NCI-H226 (cell line): Measurements from ENCODE around the gene DCST1.

Experiments used
- DNase-seq: peaks from one replicate; pipeline ENCODE4 v3.0.0-alpha.2; 2015

The DCST1 gene

DNA sequence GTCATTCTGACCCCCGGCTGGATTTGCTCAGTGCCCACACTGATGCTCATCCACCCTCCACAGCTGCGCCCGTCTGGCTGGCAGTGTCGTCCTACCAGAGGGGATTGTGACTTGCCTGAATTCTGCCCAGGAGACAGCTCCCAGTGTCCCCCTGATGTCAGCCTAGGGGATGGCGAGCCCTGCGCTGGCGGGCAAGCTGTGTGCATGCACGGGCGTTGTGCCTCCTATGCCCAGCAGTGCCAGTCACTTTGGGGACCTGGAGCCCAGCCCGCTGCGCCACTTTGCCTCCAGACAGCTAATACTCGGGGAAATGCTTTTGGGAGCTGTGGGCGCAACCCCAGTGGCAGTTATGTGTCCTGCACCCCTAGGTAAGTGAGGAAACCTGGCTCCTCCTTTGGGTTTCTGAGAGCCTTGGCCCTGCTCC is 24.2 kb downstream of the DCST1 start:
- no peak for DNase-seq

DNA sequence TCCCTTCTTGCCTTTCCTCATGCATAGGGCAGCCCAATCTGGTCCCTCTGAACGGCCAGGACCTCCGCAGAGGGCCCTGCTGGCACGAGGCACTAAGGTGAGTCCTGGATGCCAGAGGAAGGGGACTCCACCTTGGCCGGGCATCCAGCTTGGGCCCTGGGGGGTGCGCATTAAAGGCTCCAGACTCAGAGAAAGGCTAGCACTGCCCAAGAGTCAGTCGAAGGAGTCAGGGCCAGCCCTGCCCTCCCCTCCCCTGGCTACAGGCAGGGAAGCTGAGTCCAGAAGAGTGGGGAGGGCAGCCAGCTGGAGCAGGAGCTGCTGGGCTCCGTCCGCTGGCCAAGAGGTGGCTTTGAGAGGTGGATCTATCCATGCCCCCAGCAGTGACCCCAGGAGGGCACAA is 27.1 kb downstream of the DCST1 start:
- no peak for DNase-seq

DNA sequence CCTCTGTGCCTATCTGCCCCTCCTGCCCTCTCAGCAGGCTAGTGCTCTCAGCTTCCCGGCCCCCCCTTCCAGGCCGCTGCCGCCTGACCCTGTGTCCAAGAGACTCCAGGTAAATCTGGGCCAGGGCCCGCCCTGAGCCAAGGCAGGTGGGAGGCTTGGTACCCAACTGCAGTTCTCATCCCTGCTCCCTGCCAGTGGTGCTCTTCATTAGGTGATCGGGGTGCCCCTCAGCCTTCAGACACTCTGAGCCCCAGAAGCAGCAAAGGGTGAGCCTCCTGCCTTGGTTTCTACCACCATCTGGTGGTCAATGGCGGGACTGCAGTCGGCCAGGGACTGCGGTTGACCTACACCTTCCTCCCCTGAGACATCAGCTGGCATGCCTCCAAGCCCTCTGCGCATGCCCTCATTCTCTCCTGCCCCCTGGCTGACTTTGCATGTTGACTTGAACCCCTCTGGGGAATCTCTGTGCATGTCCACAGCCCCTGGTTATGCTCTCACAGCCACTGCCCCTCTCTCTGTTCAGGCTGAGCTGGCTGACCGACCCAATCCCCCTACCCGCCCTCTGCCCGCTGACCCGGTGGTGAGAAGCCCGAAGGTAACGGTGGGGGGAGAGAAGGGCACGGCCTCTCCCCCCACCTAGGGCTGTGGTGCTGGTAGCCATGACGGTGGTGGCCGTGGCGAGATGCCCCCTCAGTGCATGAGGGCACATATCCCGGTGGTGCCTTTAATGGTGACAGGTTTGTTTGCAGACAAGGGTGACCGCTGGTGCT is 27.9 kb downstream of the DCST1 start:
- DNase-seq: peak; percentile 75

DNA sequence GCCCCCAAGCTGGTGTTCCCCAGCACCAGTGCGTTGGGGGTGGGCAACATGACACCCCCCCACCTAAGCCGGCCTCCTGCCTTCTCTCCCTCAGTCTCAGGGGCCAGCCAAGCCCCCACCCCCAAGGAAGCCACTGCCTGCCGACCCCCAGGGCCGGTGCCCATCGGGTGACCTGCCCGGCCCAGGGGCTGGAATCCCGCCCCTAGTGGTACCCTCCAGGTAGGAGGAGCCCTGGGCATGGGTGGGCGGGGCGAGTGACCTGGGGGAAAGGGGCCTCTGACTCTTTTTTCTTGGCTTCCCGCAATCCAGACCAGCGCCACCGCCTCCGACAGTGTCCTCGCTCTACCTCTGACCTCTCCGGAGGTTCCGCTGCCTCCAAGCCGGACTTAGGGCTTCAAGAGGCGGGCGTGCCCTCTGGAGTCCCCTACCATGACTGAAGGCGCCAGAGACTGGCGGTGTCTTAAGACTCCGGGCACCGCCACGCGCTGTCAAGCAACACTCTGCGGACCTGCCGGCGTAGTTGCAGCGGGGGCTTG is 28.6 kb downstream of the DCST1 start:
- DNase-seq: no peak

DNA sequence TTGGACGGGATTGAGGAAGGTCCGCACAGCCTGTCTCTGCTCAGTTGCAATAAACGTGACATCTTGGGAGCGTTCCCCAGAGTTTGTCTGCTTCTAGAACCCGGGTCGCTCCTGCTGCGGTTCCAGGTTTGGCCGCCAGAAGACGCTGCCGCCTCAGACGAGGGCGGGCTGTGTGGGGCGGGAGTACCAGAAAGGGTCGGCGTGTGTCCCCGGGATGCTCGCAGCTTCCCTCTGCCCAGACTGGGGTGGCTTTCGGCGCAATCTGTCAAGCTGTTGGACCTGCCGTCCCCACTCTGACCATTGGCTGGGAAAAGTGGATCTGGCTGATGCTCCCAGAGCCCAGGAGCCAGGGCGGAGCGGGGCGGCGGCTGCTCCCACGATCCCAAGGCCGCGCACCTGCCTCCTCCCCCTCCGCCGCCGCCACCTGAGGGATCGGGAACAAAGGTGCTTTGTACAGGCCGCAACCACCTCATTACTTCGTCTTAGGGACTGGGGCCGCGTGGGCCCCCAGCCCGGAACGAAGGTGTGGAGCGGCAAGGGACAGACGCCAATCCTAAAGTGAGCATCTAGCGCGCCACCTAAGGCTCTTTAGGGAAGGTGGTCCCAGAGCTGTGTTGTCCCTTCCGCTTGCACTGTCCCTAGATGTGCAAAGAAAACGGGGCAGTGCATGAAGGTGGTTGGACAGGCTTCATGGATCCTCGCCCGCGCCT is 29.2 kb downstream of the DCST1 start:
- DNase-seq: no peak

DNA sequence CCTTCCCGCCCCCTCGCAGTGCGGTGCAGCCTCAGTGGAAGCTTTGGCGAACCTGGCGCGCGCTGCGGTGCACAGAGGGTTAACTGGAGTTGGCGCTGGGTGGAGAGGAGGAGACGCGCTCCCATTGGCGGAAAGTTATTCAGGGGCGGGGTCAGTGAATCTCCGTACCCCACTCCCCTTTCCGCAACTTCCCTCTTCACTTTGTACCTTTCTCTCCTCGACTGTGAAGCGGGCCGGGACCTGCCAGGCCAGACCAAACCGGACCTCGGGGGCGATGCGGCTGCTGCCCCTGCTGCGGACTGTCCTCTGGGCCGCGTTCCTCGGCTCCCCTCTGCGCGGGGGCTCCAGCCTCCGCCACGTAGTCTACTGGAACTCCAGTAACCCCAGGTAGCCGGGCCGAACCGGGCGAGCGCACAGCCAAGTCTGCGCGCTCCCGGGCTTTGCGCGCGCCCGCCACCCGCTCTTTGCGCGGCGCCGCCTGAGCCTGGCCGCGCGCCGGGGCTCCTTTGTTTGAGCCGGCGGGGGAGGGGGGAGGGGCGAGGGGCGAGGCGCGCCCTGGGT is 30.0 kb downstream of the DCST1 start, which contains the start of gene EFNA4:
EFNA4 (plus strand) TSS at position 191 of the 561 bp plus-strand sequence; CDS start at position 275, 84 bp downstream.
- DNase-seq: peak; percentile 84

DNA sequence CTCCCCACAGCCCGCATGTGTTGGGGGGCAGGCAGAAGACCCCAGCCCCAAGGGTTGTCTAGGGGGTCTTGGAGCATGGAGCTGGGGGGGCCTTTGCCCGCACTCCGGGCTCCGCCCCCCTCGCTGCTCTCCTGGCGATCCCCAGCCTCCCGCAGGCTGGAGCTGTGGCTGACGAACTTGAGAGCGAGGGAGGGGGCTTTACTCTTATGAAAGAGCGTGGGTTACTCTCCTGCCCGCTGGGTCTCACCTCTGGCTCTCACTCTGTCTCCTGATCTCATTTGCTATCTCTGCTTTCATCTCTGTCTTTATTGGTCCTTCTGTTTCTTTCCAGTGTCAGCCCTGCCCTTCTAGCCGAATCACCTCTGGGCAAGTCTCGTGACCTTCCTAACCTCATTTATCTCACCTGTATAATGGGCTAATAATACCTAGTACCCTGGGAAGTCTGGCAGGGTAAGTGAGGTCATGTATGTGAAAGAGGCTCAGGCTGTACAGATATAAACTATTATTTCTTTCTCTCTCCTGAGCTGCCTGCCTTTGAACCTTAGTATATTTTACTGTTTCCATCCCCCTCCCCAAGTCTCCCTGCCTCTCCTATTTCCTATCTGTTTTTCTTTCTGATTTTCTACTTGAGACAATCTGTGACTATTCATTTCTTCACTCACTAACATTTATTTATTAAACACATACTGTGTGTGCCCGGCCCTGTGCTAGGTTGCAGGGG is 30.6 kb downstream of the DCST1 start:
- DNase-seq: no peak

DNA sequence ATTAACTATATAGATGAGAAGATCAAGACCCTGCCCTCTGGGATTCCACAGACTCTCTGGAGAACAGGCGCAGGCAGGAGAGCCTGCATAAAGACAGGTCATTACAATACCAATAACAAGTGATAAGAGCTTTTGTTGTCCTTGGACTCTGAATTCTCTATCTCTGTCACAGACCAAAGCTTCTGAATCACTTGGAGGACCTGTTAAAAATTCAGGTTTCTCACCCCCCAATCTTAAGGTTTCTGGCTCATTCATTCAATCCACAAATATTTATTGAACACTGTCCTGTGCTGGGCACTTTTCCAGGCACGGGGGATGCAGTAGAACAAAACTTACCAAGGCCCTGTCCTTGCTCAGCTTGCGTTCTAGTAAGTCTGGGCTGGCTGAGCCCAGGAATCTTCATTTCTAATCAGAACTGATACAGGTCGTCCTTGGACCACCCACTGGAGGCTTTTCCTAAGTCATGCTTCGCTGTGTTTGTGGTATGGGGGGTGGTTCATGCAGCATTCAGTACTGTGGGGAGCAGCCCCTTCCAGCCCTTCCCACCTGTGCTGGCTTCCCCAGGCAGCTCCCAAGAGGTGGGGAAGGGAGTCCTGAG is 31.3 kb downstream of the DCST1 start:
- no peak for DNase-seq

DNA sequence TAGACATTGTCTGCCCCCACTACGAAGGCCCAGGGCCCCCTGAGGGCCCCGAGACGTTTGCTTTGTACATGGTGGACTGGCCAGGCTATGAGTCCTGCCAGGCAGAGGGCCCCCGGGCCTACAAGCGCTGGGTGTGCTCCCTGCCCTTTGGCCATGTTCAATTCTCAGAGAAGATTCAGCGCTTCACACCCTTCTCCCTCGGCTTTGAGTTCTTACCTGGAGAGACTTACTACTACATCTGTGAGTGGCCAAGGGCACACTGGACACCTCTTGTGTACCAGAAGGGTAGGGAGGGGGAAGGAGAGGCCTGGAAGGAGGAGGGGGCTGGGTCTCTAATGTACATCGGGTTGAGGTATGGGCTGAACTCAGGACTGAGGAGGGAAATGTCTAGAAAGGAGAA is 33.2 kb downstream of the DCST1 start:
- DNase-seq: no peak

DNA sequence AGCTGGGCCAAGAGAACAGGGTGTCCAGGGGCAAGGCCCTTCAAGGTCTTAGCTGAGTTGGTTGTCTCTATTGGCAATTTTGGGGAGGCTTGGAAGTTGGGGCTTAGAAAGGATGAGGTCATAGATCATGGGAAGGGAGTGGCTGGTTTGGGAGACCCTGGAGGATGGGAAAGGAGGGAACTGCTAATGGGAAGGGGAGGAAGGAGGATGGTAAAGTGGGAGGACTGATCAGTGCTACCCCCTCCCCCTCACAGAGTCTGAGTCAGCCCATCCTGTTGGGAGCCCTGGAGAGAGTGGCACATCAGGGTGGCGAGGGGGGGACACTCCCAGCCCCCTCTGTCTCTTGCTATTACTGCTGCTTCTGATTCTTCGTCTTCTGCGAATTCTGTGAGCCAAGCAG is 35.0 kb downstream of the DCST1 start:
- DNase-seq: no peak

DNA sequence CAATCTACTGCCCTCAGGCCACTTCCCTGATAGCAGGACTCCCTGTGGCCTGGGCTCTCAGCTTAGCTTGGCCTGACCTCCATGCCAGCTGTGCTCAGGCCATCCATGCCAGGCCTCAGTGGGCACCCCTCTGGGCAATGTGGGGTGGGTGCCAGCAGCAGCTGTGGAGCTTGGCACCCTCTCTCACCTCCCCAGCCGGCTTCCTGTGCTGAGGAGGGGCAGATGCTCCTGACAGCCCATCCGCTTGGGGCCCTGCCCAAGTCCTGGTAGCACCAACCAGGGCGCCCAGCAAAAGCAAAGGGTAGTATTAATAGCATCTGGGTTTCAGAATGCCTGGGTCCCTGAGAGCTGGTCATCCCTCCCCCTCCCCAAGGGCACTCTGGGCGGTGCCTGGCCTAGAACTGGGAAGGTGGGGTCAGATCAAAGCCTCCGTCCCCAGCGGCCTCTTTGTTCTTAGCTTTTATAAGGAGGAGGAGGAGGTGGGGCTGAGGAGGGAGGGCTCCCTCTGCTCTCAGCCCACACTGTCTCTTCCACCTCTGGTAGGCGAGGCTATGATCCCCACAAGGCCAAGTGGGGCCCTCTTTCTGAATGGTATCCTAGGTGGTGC is 36.0 kb downstream of the DCST1 start:
- no peak for DNase-seq

DNA sequence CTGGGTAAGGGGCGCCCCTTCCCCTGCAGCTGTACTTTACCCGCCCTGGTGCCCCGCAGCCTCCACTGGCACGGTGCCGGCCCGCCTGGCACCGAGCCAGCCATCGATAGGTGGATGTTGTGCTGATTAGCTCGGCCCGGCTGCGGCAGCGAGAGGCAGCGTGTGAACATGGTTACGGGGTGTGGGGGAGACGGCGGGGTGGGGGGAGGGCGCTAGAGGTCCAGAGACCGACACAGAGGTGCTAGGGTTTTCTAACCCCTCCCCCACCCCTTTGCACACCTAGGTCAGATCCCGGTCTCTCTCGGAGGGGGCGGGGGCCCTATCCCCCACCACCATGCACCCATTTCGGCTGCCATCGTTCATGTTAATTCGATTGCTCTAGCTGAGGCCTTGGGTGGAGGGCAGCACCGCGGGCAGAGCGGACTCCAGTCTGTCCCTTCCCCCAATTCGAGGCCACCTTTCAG is 36.6 kb downstream of the DCST1 start:
- no peak for DNase-seq

DNA sequence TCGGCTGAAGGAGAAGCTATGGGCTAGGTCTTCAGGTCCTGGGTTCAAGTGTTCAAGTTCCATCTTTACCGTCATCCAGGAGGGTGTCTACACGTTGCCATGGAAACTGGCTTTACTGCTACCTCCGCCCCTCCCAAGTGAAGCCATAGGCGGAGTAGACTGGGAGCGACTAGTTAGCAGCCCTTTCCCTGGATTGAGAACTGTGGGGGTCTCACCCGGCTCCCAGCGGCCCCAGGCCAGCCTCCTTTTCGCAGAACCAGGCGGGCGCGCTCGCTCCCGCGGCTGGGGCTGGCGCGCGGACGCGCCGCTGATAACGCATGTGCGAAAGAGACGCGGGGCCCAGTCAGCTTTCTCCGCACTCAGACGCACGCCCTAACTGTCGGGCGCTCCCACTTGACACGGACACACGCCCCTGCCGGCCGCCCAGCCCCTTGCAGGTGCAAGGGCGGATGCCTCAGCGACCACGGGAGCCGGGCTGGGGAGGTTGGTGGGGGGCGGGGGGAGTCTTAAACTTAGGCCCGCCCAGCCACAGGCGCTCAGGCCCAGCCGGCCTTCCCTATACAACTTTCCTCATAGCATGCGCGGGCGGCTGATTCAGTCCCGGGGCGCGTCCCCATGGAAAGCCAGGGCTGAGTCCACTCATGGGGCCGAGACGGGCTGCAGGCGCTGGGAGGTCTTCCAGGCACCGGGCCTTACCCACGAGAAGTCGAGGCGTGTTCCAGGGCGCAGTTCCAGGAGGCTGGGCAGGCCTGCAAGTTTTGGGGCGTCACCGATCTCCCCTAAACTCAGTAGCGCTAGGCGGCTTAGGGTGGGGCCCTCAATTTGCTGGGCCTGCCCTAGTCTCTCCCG is 37.3 kb downstream of the DCST1 start:
- DNase-seq: peak; percentile 80

DNA sequence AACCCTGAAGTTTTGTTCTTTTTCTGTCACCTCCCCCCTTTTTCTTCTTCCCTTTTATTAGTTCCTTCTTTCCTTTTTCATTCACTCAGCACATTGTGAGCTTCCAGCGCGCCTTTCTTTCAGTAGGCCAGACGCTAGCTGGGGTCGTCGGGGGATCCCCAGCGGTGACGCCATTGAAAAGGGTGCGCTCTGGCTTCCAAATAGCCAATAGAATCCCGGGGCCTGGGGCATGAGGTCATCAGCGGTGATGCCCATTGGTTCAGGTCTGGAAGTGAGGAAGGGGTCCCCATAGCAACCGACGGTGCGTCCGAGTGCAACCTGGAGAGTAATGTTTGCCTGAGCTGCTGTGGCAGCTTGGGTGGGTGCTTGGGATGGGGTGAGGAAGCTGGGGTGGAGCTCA is 38.1 kb downstream of the DCST1 start:
- DNase-seq: no peak

DNA sequence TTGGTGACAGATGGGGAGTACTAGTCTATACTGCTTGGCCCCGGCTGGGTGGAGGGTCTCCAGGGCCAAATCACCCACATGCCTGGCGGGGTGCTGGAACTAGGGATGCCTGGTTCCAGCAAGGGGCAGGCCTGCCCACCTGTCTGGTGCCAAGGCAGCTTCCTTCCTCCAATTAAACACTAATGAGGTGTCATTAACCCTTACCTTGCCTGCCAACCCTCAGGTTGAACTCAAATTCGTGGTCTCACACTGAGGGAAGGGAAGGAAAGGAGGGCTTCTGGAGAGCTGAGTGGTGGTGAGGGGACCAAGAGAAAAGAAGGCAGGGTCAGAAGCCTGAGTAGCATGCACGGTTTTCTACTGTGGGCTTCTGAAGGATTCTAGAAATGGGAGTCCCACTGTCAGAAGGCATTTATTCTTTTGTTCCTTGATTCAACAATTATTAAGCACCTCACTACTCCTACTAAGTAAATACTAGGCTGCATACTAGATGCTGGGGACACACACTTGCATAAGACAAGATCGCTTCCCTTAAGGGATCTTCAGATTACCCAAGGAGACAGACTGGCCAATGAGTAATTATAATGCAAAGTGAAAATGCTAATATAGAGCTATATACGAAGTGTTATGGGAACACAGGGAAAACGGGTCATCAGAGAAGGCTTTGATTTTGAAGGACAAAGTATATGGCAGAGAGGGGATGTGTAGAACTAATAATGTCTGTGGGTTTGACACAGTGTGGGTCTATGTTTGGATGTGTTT is 39.1 kb downstream of the DCST1 start:
- no peak for DNase-seq

DNA sequence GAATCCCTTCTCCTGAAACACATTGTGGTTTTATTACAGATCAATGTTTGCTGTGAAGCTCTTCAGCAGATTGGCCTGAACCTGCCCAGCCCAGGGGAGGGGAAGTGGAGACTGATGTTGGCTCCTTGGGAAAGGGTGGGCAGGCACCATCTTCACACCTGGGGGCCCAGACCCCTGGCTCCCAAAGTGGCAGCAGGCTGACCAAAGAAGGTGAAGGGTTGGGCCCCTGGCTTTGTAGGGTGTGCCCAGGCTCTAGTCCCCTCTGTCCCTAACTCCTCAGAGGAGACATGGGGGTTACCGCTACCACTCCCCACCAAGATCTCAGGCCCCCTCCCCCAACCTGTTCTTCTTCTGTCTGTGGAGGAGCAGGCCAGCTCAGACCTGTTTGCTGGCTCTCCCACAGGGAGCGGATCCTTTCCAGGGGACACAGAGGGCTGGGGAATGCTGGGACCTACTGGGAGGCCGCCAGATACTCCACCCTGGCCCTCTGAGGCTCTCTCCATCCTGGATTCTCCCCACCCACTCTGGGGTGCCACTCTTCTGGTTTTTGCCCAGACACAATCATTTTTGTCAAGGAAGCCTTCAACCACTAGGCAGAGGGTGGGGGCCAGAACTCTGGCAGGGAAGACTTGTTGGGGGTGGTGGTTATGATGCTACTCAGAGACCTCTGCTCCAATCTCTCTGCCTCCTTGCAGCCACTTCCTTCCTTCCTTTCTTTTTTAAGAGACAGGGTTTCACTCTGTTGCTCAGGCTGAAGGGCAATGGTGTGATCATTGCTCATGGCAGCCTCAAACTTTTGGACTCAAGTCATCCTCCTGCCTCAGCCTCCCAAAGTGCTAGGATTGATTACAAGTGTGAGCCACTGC is 40.0 kb downstream of the DCST1 start:
- no peak for DNase-seq

DNA sequence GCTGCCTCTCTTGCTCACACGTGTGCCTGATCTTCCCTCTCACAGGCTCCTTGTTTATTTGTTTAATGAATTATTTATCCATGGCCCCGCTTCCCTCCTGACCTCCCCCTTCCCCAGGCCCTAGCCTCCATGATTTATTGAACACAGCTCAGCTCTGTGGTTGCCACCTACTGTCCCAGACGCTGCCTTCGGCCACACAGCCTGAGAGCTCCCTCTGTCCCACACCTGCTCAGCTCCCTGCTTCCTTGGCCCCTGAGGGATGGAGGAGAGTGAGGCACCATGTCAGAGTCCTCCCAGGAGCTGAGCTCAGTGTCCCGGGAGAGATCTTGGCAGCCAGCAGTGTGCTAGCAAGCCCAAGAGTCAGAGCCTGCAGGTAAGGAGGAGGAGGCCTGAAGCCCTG is 41.9 kb downstream of the DCST1 start:
- DNase-seq: no peak

DNA sequence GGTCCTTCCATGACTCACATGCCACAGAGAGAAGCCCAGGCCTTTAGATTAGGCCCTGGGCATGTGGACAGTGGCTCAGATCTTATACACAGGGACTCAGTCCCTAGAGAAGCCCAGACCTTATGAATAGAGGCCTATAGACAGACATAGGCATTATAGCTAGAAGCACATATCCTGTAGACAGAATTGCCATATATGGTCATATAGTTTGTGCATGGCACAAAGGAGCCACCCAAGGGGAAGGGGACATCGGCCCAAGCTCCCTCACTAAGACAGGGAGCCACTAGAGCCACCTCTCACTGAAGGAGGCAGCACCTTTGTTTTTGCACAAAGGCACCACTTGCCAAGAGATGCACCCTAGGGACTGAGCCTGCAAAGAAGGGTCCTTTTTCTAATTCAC is 42.7 kb downstream of the DCST1 start:
- no peak for DNase-seq

DNA sequence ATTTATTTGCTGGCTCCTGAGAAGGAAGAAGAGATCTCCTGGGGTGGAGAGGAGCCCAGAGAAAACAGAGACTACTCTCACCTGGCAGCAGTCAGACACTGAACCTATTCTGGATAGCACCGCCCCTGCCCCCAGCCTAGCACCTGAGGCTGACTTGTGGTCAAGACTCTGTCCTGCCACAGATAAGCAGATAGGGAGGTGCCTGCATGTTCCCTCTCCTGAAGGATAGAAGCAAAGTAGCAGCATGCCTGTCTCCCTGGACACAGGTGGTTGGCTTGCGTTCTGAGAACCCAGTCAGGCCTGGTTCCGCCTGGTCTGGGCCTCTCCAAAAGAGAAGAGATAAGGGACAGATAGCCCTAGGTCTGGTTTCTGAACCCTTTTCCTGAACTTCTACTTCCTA is 43.7 kb downstream of the DCST1 start:
- no peak for DNase-seq
